Lower leg skin (tissue), 4 donors: Measurements from ENCODE around the gene DKC1. TPM values are rescaled to one million over a fixed set of nuclear protein-coding genes. Genes with fewer than 3 reads are reported as not detected.
A peak's percentile ranks its signal among the peaks of the same experiment; 100 is the strongest.

Experiments used
- DNase-seq, 2 donors: peaks; one replicate each; pipeline ENCODE4 v3.0.0-alpha.2; 2019; ENCODE audit warnings: low spot score in 2 of 2
- H3K4me3 ChIP-seq: fragments of 200-600 bp; sonication (generic); 2 replicates; pipeline ENCODE4 v1.5.1; 2017; ENCODE audit warnings: mild to moderate bottlenecking, low read depth; ENCODE audit not compliant: poor library complexity, severe bottlenecking
- POLR2A ChIP-seq, 2 donors: fragments of 450-650 bp; IDR thresholded peaks; one replicate each; pipeline ENCODE4 v1.6.1; 2016 to 2017; ENCODE audit warnings: antibody characterized with exemption in 2 of 2, mild to moderate bottlenecking in 1 of 2, moderate library complexity in 1 of 2
- WGBS, 2 donors: methylation state at CpG; one replicate each; pipeline ENCODE4 v1.1.5; 2018; 5-methylcytosine and 5-hydroxymethylcytosine counted together
- intact Hi-C: fragments of 100-400 bp; cut with DNase I; formaldehyde crosslinking; loops from one replicate; pipeline ENCODE4 v1.15.0; 2023; ENCODE audit warnings: low total_unique reads
- total RNA-seq, 4 donors: library from RNA; depleted of rRNA; stranded (reverse); fragments of >200 nt; gene quantifications; one replicate each; pipeline ENCODE4 v1.1.0, GENCODE V29; 2016
- TF ChIP-seq, protein P1 (sequence below), 3 donors: fragments of 450-650 bp; IDR thresholded peaks; one replicate each; pipeline ENCODE4 v1.5.1; 2016; ENCODE audit warnings: antibody characterized with exemption in 3 of 3, mild to moderate bottlenecking in 3 of 3, moderate library complexity in 2 of 3

The DKC1 gene
- total RNA-seq, 4 donors from 2014 or later = 25.8 to 33.9 (median 29.3) TPM

DNA sequence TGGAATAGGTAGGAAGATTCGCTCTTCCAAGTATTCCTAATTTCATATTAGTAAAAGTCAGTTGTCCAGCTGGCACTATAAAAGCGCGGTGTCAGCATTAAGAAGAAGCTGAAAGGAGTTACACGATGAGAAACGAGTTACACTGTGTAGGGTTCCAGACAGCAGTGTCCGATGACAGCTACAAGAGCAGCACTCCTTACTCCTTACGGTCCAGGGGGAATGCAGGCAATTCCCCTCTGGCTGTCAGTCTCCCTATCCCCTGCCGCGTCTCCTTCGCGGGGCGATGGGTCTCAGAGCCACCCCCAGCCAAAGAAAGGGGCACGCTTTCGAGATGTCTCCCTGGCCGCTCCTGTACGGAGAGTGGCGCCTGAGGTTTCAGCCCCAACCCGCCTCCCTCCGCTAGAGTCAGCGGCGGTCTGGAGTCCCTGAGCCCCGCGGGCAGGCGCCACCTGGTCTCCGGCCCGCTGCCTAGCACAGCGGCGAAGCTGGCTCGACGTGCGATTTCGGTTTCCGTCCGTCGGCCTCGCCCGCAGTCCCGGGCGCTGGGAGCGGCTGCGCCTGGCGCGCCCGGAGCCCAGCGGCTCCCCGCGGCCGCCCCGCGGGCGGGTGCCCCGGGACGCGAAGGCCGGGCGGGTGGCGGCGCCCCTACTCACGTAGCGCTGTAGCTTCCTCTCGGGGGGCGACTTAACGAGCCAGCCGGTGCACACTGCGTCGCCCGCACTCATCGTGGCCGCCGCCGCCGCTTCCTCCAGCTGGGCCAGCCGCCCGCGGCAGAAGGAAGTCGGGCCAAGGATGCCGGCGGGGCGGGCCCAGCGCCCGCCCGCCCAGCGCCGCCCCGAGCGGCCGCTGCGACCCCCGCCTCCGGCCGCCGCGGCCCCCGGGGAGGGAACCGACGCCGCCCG, 12.1 kb upstream of the DKC1 start, which contains the start of gene GAB3:
TSS of gene GAB3 (minus strand) at position 777 of the 902 bp plus-strand sequence. CDS start at position 725, 52 bp downstream.
- intact Hi-C loops = no loop called here
- H3K4me3 ChIP-seq = peak within 1 kb of the TSS; percentile 20
- TF ChIP-seq, protein P1, sequence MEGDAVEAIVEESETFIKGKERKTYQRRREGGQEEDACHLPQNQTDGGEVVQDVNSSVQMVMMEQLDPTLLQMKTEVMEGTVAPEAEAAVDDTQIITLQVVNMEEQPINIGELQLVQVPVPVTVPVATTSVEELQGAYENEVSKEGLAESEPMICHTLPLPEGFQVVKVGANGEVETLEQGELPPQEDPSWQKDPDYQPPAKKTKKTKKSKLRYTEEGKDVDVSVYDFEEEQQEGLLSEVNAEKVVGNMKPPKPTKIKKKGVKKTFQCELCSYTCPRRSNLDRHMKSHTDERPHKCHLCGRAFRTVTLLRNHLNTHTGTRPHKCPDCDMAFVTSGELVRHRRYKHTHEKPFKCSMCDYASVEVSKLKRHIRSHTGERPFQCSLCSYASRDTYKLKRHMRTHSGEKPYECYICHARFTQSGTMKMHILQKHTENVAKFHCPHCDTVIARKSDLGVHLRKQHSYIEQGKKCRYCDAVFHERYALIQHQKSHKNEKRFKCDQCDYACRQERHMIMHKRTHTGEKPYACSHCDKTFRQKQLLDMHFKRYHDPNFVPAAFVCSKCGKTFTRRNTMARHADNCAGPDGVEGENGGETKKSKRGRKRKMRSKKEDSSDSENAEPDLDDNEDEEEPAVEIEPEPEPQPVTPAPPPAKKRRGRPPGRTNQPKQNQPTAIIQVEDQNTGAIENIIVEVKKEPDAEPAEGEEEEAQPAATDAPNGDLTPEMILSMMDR (IDR thresholded peaks at IDR 0.05) = no peak
- TF ChIP-seq POLR2A (IDR thresholded peaks at IDR 0.05) = no peak
- WGBS, 2 donors = 6 to 48% methylated on average over 7 to 25 of the region's 98 CpGs
- no peak for DNase-seq

DNA sequence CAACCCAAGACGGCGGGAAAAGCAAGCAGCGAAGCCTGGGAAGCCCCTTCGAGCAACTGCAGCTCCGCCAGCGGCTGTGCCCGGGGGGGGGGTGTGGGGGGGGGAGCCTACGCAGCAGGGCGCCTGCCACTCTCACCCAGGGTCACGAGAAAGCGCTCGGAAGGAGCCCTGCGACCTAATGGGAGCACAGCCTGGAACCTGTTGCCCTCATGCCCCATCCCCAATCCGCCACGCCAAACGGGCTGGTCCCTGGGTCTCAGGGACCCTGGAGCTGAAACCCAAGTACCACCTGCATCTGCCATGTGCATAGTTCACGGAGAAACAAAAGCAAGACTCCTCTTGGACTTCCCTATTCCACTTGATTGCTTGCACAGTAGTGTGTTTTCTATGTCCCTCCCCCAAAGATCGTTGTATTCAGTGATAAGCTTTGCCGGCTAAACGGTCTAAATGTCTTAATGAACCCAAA, 11.4 kb upstream of the DKC1 start:
- no peak for DNase-seq
- no peak for TF ChIP-seq POLR2A (IDR thresholded peaks at IDR 0.05)
- TF ChIP-seq, protein P1 (IDR thresholded peaks at IDR 0.05) = no peak
- intact Hi-C loops = no loop called here
- 33 to 65% methylated on average over 7 to 11 of the region's 20 CpGs for WGBS, 2 donors
- H3K4me3 ChIP-seq = no peak overlapping the region

DNA sequence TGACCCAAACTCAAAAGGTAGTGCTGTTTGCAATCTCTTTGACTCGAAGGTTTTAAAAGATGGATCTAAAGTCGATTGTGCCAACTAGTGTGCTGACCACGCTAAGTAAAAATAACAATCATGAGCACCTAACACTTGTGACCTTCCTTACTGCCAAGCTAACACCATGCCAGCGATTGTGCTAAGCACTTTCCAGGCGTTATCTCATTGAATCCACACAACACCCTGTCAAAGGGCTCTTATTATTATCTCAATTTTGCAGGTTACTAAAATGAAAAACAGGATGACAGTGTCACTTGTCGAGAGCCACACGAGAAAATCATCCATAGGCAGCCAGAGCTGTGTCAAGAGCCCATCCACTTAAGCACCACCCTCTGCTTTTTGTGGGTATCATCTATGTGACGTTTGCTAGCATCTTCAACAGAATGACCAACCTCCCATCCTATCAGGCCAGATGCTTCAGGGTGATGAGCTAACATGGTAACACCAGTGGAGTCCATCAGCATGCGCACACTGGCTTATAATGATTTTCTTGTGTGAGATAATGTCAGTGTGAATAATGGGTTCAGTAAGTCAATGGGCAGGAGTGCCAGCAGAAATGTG, 10.9 kb upstream of the DKC1 start:
- TF ChIP-seq, protein P1 (IDR thresholded peaks at IDR 0.05) = no peak
- no peak for TF ChIP-seq POLR2A (IDR thresholded peaks at IDR 0.05)
- 71 to 73% methylated on average over 9 of the region's 9 CpGs for WGBS, 2 donors
- DNase-seq = no peak
- intact Hi-C loops = no loop called here
- H3K4me3 ChIP-seq = no peak overlapping the region

DNA sequence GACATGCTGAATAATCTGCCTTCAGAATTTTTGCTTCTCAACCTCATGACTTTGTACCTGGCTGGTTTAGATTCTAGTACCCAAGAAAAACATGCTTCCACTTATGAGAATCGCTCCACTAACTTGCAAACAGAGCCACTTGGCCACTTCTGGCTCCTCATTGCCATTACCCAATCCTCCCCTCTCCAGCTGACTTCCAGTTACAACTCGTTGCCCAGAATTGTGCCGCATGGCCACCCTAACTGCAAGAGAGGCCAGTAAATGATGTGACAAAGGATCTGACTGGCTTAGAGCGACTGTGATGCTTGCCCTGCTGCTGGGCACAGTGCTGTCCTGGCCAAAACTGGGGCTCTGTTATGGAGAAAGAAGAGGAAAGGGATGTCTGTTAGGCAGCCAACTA, 4.0 kb upstream of the DKC1 start:
- TF ChIP-seq POLR2A (IDR thresholded peaks at IDR 0.05) = no peak
- TF ChIP-seq, protein P1 (IDR thresholded peaks at IDR 0.05) = no peak
- no peak for DNase-seq
- intact Hi-C loops = no loop called here
- no peak overlapping the region for H3K4me3 ChIP-seq
- 80 to 92% methylated on average over 4 of the region's 4 CpGs for WGBS, 2 donors

DNA sequence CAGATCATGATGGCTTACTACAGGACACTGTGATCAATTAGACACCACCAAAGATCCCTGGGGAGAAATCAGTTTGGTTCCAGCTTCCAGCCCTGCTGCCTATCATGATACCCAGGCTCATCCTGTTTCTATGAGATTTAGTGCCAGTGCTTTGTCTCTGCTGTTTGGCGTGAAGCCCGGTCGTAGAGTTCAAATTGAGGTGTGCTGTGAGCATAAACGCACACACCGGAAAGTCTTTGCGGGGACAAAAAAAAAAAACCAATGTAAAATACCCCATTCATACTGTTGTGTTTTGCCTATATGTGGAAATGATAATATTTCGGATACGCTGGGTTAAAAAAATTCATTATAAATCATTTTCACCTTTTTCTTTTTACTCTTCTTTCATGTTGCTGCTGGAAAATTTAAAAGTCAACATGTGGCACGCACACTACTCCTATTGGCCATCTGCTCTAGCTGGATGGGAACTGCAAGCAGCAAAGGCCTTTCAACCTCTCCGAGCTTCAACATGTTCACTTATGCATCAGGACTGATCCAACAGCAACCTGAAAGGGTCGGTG, 607 bp upstream of the DKC1 start:
- H3K4me3 ChIP-seq = no peak overlapping the region
- intact Hi-C loops = no loop called here
- WGBS, 2 donors = 5 to 46% methylated on average over 11 of the region's 11 CpGs
- no peak for DNase-seq
- TF ChIP-seq, protein P1 (IDR thresholded peaks at IDR 0.05) = no peak
- TF ChIP-seq POLR2A (IDR thresholded peaks at IDR 0.05) = no peak
